Retina (tissue), 1 donor: ENCODE measurements around the gene RELN.
A peak's percentile ranks its signal among the peaks of the same experiment; 100 is the strongest.

Experiments
- DNase-seq: peaks from one replicate; pipeline ENCODE4 v3.0.0-alpha.2; 2016

The RELN gene

GRCh38 chr7:103613655-103614642 is 375.5 kb downstream of the RELN start:
- no peak for DNase-seq

DNA sequence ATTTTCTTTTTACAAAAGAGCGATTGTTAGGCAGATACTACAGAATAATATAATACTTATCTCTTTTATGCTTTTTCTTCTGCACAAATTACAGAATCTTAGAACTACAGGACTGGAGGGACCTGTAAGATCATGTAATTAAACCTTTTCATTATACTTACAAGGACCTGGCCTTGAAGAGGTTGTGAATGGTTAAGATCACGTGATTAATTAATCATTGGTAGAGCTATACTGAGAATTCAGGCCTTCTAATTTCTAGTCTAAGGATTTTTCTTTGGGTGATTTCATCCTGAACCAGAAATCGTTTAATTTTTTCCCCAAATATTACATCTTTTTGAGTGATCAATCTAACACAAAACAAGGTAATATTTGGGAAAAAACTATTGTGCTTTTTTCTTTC is 379.7 kb downstream of the RELN start:
- no peak for DNase-seq

- no peak for DNase-seq
Observed at GRCh38 chr7:103605640-103606039, 383.8 kb downstream of the RELN start.

GRCh38 chr7:103598326-103598905 is 391.0 kb downstream of the RELN start:
- no peak for DNase-seq

DNA sequence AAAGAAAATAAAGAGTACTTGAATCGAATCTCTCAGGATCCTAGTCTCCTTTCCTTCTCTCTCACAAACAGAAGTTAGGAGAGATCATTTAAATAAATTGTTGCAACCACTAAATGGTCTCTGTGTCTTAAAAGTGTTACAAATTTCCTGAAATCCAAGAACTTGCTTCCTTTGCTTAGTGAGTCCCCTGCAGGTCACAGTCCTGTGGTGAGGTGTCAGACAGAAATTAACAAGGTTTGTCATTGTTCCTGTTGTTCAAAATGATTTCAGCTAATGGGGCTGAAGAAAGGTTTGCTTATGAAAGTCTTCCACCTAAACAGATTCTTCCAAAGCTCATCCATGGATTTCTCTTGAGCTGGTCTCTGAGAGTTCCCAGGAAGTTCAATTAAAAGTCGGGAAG is 391.9 kb downstream of the RELN start:
- DNase-seq = no peak

- no peak for DNase-seq
Observed at GRCh38 chr7:103594186-103594585, 395.3 kb downstream of the RELN start.

GRCh38 chr7:103593691-103594090 is 395.8 kb downstream of the RELN start:
- DNase-seq = no peak

- no peak for DNase-seq
Observed at GRCh38 chr7:103592844-103593243, 396.6 kb downstream of the RELN start.

DNA sequence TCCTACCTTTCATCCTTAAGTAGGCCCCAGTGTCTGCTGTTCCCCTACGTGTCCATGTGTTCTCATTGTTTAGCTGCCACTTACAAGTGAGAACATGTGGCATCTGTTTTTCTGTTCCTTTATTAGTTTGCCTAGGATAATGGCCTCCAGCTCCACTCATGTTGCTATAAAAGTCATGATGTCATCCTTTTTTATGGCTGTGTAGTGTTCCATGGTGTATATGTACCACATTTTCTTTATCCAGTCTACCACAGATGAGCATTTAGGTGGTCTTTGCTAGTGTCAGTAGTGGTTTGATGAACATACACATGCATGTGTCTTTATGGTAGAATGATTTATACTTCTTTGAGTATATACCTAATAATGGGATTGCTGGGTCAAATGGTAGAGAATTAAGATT is 397.3 kb downstream of the RELN start:
- DNase-seq = no peak

DNA sequence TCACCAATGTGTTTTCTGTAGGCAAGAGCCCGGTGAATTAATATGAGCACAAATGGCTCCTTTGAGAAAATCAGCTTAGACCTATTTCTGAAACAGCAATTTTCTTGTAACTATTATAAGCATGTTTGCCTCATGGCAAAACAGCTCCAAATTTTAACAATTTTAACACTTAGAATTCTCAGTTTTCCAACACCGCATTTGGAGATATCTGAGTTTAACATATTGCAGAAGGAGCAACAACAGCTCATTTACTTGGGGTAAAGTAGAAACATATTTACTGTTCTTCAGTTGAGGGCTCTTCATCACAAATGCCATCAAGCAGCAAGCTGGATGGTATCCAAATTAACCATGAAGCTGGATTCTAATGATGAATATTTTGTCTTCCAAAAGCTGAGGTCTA is 409.4 kb downstream of the RELN start:
- no peak for DNase-seq

DNA sequence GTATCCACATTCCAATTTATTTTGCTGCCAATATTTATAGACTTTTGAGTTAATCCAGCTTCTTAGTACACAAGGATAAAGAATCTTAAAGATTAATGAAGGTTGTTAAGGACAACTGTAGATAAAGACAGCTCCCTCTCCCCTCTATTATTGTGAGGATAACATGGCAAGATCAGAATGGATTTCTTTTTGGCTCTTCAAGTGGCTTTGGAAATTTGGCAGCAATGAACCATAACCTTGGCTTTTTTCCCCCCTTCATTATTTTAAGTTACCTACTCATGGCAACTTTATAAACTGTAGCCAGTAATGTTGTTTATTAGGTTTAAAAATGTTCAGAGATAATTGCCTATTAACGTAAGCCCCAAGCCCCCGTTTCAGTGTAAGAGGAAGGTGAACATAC is 412.4 kb downstream of the RELN start:
- no peak for DNase-seq

- no peak for DNase-seq
Observed at GRCh38 chr7:103576641-103577040, 412.8 kb downstream of the RELN start.

- DNase-seq = no peak
Observed at GRCh38 chr7:103574576-103574975, 414.9 kb downstream of the RELN start.

DNA sequence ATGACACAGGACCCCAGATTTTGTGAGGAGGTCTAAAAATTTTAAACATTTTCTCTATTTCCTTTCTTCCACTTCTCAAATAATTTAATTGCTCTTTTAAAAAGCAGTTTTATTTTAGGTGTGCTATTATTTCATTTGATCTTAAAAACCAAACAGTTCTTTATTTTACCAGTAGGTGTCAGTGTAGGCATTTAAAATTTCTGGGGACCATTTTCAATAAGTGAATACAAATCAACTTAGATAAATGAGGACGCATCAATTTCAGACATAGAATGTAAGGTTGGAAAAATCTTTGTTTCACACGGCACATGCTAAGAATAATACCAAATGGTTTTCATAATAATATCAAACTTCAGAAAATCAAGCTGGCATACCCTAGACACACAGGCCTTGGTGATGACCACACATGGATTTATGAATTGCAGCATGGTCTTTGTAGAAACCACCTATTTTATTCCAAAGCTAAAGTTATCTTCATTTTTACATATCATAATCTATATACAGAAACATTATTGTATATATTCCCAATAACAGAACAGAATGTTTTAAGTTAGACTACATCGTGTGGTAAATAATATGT is 415.9 kb downstream of the RELN start:
- peak; percentile 57 for DNase-seq

- no peak for DNase-seq
Observed at GRCh38 chr7:103571586-103571985, 417.9 kb downstream of the RELN start.

GRCh38 chr7:103569621-103570305 is 419.7 kb downstream of the RELN start:
- no peak for DNase-seq

- no peak for DNase-seq
Observed at GRCh38 chr7:103564416-103564815, 425.0 kb downstream of the RELN start.

- no peak for DNase-seq
Observed at GRCh38 chr7:103560136-103560535, 429.3 kb downstream of the RELN start.

DNA sequence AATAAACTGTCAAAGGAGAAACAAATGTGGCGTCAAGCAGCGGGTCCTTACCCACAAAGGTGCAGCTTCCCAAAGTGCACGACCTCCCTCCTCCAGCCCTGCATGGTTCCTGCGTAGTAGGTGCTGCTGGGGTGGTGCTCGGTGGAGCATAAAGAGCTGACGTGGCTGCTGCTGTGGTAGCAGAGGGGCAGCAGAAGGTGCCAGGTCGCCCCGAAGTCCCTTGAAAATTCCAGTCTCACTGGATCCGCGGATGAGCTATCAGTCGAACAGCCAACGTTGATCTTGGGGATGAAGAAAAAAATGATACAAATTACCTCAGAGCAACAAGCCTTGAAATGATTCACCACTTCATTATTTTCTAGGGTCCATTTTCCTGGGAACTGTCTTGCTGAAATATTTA is 438.4 kb downstream of the RELN start:
- DNase-seq = no peak

GRCh38 chr7:103549786-103550185 is 439.7 kb downstream of the RELN start:
- no peak for DNase-seq

DNA sequence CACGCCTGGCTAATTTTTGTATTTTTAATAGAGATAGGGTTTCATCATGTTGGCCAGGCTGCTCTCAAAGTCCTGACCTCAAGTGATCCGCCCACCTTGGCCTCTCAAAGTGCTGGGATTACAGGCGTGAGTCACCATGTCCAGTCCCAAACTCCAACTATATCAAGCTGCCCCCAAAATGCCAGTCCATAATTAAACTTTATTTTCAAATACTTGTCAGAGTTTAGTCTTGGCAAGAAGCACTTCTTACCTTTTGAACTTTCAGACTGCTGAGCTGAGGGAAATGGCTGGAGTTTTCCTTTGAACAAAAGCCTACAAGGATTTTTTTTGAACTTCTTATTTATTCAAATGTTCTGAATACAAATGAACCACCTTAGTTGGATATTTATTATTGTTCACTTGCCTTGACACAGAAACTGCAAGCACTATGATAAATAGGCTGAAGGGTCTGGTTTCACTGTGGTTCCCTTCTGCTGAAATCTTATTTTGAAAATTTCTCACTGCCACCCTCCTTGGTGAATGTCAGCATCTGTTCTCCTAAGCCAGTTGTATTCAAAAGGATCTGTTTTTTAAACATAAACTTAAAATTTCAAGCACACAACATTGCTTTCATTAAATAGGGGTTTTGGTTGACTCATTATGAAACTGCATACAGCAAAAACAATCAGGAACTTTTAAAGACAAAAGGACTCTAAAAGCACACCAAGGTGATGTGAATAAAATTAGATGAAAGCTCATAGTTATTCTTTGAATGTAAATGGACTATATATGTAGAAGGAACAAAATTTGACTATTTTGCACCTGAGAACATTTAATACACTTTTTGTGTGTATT is 441.8 kb downstream of the RELN start:
- no peak for DNase-seq

DNA sequence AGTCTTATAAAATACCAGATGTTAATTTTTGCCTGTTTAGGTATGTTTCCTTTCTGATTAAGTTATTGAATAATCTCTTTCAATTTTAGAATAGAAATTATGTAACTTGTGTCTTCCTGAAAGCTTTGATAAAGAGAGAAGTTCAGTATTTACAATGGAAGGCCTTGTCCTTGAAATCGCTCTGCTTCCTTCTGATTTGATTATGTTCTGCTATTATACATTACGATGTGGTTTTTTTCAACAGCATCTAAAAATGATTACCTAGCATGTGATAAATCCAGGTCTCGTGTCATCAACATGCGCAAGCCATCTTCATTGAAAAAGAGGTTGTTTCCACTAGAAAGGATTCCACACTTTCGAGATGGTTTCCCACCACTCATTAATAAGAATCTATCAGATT is 447.0 kb downstream of the RELN start:
- no peak for DNase-seq

GRCh38 chr7:103541947-103542346 is 447.5 kb downstream of the RELN start:
- DNase-seq = no peak
